T1000 (cell line): Measurements from ENCODE around the gene NTNG2.

Experiments
- DNase-seq: peaks from one replicate; lab custom pipeline; 2025; ENCODE audit warnings: mixed read lengths; lab: John Stamatoyannopoulos, UW

The NTNG2 gene

DNA sequence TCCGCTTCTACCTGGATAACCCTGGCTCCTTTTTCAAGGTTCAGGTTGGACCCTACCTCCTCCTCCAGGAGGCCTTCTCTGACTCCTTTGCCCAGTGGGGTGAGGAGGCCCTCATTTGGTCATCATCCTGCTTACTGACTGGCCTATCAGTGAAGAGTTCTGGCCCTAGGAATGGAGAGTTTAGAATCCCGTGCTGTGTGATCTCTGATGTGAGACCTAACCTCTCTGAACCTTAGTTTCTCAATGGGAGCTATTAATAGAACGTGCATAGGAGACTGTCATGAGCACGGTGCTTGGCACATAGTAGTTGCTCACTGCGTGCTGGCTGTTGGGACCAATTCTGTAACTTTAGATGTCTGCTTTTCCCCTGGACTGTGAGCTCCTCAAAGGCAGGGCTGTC lies 10.3 kb downstream of the NTNG2 start:
- no peak for DNase-seq

DNA sequence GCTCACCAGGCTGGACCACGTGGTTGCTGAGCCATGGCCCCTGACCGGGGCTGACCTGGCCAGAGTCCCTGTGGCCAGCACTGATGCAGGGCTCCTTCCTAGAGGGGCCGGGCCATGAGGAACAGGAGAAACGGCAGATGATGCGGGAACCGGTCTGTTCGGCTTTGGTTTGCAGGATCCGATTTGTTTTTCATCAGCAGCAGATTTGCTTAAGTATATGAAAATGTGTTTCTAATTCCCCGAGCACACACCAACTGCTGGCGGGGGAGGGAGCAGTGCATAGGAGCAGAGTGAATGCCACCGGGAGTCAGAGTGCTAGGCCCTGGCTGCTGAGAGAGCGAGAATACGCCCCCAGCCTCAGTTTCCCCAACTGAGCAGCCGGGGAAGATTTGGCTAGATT lies 13.6 kb downstream of the NTNG2 start:
- no peak for DNase-seq

DNA sequence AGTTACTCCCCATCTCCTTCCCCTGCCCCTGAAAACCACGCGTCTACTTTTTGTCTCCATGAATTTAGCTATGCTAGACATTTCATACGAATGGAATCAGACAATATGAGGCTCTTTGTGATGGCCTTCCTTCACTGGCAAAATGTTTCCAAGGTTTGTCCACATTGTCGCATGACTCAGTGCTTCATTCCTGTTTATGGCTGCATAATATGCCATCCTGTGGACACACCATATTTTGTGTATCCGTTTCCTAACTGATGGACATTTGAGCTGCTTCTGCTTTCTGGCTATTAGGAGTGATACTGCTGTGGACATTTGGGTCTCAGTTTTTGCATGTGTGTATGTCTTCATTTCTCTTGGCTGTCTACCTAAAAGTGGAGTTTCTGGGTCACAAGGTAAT lies 14.5 kb downstream of the NTNG2 start:
- no peak for DNase-seq

DNA sequence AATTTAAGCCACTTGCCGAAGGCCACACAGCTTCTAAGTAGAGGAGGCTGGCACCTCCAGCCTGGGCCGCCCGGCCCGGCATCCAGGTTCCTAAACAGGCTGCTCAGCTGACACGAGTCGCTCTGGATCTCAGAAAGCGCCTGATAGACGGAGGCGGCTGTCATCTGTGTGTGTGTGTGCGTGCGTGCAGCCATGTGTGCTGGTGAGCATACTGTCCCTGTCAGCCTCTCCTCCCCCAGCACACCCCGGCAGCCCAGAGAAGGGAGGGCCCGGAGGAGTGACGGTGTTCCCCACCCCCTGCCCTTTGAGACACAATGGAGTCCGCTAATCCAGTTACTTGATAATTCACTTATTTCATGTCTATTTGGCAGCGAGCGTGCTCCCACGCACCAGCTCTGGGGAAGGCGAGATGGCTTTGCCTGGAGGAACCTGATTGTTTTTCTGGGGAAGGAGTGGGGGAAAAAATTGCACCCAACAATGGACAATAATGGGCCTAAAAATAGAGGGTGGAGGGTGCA lies 20.0 kb downstream of the NTNG2 start:
- DNase-seq, result no peak

DNA sequence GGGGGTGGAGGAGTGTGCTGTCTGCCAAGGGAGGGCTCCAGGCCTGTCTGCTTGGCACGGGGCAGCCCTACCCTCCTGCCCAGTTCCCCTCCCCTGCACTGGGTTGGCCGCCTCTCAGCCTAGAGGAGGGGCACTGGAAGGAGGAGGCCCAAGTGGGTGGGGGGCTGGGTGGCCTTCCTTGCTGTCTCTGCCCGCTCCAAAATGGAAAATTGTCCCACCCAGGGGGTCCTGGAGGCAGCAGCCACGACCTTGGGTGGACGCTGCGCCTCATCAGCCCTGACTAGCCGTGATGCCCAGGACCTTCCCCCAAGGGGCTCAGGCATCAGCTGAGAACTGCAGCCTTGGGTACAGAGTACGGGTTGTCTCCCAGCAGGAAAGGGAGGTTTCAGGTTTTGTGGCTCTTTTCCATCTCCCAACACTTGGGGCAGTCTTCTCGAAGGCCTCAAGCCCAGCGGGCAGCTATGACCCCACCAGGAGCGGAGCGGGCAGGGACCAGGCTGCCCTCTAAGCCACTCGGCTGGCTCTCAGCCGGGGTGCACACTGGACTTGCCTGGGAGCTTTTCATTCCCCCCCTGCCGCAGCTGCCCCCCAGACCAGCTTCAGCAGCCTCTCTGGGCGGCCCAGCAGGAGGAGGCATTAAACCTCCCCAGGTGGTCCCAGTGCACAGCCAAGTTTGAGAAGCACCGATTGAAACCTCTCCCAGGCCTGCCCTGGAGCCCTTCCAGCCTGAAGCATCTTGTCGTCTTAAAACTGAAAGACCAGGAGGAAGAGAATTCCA lies 20.6 kb downstream of the NTNG2 start:
- no peak for DNase-seq

DNA sequence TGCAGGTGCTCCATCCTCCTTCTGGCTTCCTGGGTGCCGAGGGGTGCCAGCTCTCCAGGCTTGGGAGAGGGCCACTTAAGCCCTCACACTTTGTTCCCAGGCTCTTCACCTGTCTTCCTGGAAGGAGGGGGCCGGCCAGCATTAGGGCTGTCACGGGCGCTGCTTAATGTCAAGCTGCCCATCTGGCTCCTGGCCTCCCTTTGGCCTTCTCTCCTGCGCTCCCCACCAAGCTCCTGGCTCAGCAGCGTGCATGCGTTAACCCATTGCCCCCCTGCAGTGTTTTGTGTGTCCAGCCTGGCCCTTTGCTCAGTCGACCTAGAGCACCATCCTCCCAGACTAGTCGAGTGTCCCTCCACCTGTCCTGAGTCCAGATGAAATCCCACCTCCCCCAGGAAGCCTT lies 21.3 kb downstream of the NTNG2 start:
- DNase-seq, result no peak

DNA sequence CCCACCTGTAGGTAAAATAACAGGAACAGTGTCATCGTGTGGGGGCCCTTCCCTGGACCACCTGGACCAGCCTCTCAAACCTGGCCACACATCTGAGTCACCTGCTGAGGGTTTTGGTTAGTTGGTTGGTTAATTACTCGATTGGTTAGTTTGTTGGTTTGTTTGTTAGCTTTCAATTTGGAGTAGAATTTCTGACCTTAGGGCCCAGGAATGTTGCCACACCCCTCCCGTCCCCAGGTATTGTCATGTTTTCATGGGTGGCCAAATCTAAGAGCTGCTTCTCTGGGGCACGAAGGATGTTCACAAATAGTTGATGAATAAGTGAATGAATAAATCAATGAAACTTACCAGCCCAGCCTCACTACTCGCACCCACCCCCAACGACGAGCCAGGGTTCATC lies 21.9 kb downstream of the NTNG2 start:
- DNase-seq, result no peak

DNA sequence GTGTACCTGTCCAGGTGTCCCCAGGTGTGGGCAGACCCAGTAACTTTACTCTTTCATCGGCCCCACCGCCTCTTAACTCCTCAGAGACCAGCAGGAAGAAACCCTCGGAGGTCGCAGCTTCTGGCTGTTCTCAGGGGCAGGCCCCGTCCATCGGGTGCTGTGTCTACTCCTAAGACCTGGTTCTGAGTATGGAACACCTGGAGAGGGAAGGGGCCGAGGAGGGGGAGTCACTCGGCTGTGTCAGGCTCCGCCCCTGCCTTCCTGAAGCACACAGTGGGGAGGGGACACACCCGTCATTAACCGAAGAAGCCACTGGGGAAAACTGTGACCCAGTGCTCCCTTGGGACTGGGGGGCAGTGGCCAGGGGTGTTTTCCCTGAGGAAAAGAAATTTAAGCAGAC lies 22.3 kb downstream of the NTNG2 start:
- DNase-seq, result no peak

DNA sequence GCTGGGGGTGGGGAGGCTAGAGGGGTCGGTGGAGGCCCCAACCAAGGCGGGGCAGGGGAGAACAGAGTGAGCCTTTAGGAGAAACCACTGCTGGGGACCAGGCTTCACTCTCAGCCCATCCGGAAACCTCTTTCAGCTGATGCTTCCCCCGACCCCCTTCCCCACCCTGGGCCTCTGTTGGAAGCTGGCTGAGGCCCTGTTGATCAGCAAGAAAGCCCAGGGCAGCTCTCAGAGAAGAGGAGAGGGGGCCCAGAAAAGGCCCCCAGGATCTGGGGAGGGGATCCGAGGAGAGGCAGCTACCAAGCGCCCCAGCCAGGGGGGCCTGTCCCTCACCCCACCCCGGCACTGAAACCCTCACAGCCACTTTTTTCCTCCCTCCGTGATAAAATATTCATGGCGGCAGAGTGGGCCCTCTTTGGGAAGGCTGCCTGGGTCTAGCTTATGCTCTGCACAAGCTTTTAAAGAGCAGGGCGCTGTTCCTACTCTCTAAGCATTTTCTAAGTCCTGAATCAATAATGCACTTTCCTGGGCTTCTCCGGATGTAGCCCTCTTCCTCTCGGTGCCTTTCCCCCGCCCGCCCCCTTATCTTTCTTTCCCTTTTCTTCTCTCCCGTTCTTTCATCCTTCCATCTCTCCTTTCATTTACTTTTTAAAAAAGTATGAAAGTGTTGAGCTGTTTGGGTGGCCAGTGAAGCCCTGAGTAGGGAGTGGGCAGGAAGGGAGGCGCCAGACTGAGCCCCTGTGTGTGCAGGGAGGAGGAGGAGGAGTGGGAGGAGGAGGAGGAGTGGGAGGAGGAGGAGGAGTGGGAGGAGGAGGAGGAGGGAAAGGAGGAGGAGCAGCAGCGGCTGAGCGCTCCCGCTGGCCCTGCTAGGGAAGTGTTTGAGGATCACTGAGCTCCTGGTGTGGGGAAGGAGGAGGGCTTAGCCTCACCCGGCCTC lies 23.5 kb downstream of the NTNG2 start:
- DNase-seq, result no peak

DNA sequence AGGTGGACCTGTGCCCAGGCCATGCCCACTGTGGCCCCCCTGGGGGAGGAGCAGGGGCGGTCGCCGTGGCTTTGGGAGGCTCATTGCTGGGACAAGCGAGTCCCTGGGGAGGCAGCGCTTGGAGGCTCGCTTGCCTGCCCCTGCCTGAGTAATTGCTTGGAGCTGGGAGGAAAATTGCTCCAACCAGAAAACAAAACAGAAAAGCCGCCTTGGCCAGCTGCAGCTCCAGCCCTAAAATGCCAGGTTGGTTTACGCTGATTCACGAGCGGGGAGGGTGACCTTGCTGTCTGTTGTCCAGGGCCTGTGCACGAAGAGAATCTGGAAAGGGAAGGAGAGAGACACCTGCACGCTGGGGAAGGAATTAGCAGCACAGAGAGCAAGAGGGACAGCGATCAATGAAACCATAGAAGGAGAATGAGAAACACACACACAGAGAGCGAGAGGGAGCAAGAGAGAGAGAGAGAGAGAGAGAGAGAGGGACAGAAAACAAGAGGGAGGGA lies 25.3 kb downstream of the NTNG2 start:
- DNase-seq, result no peak

DNA sequence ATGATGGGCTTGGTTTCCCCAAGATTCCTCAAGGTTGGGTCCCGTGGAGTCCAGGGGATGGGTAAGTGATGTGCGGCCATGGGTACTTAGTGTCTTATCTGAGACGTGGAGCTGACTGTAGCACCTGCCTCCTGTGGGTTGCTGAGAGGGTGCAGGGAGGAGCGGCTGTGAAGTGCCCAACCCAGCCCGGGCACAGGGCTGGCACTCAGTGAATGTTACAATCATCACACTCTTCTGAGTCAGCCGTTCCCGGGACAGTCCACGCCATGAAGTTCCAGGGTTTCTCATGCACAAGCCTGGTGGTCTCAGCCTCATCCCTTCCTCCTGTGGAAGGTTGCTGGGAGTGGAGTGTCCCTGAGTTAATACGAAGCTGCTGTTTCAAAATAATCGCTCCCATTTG lies 29.1 kb downstream of the NTNG2 start:
- no peak for DNase-seq

DNA sequence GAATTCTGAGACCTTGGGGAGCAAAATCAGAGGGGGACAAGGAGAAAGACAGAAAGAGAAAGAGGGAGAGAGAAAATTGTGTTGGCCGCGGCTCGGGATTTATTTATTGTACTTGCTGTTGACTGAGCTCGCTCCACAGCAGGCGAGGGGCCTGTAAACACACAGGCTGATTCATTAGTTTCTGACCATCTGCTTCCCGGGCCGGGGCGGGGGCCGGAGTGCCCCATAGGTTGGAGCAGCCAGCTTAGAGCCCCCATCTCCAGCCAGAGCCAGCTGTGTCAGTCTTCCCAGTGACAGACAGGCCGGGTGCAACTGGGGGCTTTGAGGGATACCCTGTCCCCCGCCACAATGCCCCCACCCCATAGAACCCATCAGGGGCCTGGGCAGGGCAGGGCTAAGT lies 30.9 kb downstream of the NTNG2 start:
- DNase-seq, result no peak

DNA sequence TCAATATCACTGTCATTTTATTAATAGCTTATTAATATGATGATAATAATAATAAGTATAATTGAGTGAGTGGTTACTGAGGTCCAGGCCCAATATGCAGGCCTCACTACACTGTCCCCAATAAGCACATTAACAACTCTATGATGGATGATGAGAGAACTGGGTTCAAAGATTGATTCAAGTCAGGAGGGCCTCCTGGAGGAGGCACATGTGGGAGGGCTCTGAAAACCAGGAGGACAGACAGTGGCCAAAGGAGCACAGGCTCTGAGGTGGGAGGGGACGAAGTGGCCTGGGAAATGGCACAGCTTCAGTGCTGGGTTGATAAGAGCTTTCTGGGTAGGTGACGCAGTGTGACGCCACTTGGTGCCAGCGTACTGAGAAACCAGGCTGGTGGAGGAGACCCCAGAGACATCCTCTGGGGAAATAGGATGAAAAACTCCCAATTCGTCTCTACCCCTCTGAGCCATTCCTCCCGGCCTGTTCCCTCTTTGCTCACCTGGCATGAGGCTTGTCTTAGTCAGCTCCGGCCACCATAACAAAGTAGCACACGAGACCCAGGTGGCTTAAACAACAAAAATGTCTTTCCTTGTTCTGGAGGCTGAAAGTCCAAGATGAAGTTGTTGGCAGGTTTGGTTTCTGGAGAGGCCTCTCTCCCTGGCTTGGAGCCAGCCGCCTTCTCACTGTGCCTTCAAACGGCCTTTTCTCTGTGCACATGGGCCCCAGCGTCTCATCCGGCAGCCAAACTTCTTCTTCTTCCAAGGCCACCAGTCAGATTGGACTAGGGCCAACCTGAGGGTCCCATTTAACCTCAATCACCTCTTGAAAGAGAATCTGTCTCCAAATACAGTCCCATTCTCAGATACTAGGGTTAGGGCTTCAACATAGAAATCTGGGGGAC lies 31.6 kb downstream of the NTNG2 start:
- DNase-seq, result no peak

DNA sequence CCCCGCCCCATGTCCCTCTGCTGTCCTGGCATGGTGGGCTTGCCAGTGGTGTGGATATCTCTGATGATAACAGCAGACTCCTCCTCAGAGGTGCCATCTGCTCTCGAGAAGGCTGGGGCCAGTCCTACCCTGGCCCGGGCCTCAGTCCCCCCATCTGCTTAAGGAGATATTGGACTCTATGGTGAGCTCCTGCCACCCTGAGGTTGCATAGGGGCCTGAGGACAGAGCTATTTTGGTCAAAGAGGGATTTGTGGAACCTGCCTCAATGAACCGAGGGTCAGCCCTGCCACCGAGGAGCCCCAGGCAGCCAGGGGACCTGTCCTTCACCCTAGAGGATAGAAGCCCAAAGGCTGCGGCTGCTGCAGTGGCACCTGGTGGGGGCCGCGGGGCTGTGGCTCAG lies 32.6 kb downstream of the NTNG2 start:
- DNase-seq, result no peak

DNA sequence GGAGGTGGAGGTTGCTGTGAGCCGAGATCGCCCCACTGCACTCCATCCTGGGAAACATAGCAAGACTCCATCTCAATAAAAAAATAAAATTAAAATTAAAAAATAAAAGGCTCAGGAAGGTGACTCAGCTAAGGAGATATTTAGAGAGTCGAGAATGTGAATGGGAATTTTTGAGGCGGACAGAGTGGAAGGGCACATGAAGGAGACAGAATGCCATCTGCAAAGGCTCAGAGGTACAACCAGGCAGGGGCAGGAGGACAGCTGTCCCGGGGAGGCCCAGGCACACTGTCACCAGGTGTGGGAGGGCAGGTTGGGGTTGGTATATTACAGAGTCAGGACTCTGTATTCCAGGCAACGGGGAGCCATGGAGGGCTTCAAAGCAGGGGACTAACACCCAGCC lies 35.5 kb downstream of the NTNG2 start:
- DNase-seq, result no peak

DNA sequence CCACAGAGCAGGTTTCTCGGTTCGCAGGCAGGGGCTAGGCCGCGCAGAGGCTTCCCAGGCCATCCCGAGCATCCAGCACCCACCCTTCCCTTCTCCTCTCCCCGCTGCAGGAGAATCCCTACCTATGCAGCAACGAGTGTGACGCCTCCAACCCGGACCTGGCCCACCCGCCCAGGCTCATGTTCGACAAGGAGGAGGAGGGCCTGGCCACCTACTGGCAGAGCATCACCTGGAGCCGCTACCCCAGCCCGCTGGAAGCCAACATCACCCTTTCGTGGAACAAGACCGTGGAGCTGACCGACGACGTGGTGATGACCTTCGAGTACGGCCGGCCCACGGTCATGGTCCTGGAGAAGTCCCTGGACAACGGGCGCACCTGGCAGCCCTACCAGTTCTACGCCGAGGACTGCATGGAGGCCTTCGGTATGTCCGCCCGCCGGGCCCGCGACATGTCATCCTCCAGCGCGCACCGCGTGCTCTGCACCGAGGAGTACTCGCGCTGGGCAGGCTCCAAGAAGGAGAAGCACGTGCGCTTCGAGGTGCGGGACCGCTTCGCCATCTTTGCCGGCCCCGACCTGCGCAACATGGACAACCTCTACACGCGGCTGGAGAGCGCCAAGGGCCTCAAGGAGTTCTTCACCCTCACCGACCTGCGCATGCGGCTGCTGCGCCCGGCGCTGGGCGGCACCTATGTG lies 36.1 kb downstream of the NTNG2 start:
- no peak for DNase-seq

DNA sequence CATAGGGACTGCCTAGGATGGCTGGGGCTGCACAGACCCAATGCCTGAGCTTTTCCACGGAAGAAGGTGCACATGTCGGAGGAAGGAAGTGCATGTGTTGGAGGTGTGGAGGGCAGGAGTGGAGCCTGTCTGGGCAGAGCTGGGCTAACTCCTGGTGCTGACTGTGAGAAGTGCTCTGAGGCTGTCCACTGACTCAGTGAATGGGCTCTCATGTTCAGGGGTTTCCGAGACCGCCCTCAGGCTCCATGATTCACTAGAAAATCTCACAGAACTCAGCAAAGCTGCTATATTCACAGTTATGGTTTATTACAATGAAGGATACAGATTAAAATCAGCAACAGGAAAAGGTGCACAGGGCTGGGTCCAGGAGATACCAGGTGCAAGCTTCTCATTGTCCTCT lies 37.2 kb downstream of the NTNG2 start:
- DNase-seq, result no peak

DNA sequence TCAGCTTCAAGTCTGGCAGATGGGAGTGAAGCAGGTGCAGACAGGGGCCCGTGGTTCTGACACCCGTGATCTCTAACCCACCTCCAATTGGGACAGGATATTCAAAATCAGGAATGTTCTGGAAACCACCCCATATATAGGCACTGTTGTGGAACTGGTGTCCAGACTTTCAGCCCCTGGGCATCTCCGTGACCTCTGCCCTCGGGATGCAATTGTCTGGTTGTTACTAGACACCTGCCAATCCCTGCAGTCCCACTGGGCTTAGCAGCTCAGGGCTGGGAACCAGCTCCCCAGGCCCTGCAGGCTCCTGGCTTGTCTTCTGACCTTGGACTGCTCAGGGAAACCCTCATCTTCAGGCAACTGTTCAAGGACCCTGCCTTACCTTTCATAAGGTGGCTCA lies 38.8 kb downstream of the NTNG2 start:
- no peak for DNase-seq

DNA sequence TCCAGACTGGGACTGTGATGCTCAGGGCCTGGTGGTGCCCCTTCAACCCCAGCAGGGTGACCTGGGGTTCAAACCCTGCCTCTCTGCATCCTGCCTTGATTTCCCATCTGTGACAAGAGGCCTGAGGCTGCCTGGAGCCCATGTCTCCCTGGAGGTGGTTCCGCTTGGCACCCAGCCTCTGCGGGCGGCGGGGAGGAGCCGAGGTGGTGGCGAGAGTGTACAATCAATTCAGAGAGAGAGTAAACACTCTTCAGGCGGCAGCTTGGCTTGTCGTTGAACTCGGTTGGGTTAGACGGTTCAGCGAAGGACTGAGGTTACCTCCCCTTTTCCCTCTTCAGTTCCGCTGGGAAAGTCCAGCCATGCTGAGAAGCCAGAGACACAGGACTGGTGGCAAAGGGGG lies 39.3 kb downstream of the NTNG2 start:
- DNase-seq, result no peak

DNA sequence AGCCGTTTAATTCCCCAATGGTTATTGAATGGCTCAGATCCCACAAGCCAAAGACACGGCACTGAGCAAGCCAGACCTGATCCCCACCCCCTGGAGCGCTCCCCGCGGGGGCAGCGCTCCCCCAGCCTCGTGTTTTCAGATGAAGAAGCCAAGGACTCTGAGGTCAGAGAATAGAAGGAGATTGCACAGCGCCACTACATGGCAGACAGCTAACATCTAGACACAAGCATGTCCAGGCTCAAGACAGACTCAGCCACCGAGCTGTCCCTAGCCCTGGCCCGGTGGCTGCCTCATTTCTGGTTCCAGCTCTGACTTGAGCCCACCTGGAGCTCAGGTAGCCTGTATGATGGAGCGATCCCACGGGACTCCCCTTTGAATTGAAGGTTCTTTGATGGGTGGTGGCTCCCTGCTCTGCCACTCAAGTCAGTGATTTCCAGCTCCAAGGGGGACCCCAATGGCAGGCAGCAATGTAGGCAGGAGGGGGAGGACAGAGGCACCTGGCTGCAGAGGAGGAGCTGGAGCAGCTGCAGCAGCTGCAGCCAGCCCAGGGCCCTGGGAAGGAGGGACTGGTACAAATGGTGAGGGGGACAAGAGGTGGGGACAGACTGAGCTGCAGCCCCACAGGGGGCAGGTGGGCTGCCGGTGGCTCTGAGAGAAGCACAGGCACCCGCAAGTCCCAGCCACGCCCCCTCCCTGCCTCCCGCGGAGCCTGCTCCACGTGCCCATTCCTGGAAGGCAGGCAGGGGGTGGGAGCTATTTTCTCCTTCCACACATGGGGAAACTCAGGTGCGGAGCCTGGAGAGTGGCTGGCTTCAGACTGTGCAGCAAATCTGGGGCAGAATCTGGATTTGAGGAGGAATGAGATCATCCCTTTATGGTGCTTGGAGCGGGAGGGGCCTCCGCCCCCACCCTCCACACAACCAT lies 40.2 kb downstream of the NTNG2 start:
- DNase-seq, result no peak
